GM20431 (cell line): Measurements from ENCODE around the gene CHRNA7.

Experiments used
- in situ Hi-C: fragments of 300-500 bp; cut with MseI, MboI; formaldehyde crosslinking; loops from one replicate; pipeline ENCODE4 v1.15.0; 2020; ENCODE audit warnings: low sequenced_read_pairs; ENCODE audit not compliant: unreplicated experiment

Gene CHRNA7

GRCh38 chr15:32060706-32061105, 30.4 kb downstream of the CHRNA7 start:
- in situ Hi-C loops = no loop called here

GRCh38 chr15:32067115-32067514, 36.8 kb downstream of the CHRNA7 start:
- in situ Hi-C loops = no loop called here

- in situ Hi-C loops = no loop called here
Measured at GRCh38 chr15:32089851-32090359, 59.6 kb downstream of the CHRNA7 start.

- in situ Hi-C loops = no loop called here
Measured at GRCh38 chr15:32091505-32092380, 61.4 kb downstream of the CHRNA7 start.

GRCh38 chr15:32096213-32096612, 65.9 kb downstream of the CHRNA7 start:
- in situ Hi-C loops = no loop called here

- in situ Hi-C loops = no loop called here
Measured at GRCh38 chr15:32096916-32097617, 66.8 kb downstream of the CHRNA7 start.

GRCh38 chr15:32098033-32098432, 67.7 kb downstream of the CHRNA7 start:
- in situ Hi-C loops = no loop called here

GRCh38 chr15:32099097-32099785, 68.9 kb downstream of the CHRNA7 start:
- in situ Hi-C loops = no loop called here

GRCh38 chr15:32099956-32100684, 69.8 kb downstream of the CHRNA7 start:
- in situ Hi-C loops = no loop called here

- in situ Hi-C loops = no loop called here
Measured at GRCh38 chr15:32104061-32104995, 74.0 kb downstream of the CHRNA7 start.

- in situ Hi-C loops = no loop called here
Measured at GRCh38 chr15:32105258-32106241, 75.2 kb downstream of the CHRNA7 start.

- in situ Hi-C loops = no loop called here
Measured at GRCh38 chr15:32106401-32107381, 76.4 kb downstream of the CHRNA7 start.

- in situ Hi-C loops = no loop called here
Measured at GRCh38 chr15:32107477-32108080, 77.3 kb downstream of the CHRNA7 start.

- in situ Hi-C loops = no loop called here
Measured at GRCh38 chr15:32108661-32109060, 78.3 kb downstream of the CHRNA7 start.

- in situ Hi-C loops = no loop called here
Measured at GRCh38 chr15:32112101-32112500, 81.8 kb downstream of the CHRNA7 start.

GRCh38 chr15:32113224-32113623, 82.9 kb downstream of the CHRNA7 start:
- in situ Hi-C loops = no loop called here
